Measurements from ENCODE around the gene RTN4R.

Gene RTN4R

DNA sequence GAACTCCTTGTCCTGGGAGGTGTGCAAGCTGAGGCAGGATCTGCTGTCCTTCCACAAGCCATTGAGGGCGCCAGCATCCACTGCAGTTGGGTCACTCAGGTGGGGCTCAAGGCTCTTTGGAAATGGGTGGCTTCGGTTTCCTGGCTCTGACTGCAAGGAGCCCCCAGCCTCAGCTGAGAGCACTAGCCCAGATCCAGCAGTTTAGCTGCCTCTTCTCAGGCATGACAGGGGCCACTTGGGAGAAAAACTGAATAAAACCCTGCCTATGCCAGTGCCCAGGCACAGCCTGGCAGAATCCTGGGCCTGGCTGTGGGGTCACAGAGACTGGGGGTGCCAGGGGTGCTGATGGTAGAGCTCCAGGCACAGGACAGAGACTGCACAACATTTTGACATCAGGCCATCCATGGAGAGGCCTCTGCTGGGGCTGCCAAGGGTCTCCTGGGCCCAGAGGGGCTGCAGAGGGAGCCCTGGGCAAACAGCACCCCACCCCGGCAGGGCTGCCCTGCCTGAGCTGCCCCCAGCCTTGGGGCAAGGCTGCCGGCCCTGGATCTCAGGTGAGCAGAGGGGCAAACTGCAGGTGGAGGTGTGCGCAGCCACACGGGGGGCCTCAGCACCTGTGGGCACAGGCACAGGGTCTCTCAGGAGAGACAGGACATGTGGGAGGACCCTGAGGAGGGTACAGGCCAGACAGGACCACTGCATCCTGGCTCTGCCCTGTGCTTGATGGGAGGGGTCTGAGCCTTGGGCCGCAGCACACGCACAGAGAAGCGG, 28.3 kb downstream of the RTN4R start:
- DNase-seq = no peak

DNA sequence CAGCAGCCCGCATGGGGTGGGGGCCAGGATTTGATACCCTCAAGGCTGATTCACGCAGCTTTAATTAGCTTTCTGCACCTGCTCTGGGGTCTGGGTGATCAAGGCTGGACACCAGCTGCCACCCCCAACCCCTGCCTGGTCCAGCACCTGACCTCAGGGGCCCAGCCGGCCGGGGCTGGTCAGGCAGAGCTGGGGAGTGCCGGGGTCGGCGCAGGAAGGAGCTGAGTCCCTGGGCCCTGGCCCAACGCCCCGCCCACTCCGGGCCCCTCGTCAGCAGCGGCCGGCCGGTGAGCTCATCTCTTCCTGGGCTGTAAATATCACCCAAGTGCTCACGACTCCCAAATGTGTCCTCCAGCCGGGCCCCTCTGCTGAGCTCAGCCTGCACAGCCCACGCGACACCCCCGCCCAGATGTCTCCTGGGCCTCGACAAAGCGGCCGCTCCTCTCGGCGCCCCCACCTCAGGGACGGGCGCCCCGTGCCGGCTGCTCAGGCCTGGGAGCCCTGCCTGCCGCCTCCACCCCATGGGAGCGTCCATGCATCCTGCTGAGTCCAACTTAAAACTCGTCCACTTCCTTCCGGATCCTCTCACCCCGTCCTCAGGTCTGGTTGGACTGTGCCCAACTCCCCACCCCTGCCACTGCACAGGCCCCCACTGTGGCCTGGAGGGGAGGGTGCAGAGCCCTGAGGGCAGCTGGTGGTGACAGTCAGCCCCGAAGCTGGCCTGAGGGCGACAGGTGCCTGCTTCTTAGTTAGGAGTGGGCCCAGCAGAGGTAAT, 29.0 kb downstream of the RTN4R start:
- no peak for DNase-seq

DNA sequence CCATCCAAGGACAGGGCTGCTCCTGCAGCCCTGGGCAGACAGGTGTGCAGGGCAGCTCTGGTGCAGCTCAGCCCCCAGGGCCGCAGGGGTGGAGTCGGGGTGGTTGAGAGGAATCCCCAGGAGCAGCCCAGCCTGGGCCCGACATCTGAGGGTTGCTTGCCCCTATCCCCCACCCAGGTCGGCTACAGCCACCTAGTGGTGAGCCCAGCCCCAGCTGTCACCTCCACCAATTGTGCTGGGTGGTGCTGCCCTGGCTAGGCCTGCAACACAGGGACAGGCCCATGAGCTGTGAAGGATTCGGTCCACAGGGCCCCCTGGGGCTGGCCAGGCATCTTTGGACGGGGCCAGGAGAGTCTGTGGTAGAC, 29.6 kb downstream of the RTN4R start:
- no peak for DNase-seq

DNA sequence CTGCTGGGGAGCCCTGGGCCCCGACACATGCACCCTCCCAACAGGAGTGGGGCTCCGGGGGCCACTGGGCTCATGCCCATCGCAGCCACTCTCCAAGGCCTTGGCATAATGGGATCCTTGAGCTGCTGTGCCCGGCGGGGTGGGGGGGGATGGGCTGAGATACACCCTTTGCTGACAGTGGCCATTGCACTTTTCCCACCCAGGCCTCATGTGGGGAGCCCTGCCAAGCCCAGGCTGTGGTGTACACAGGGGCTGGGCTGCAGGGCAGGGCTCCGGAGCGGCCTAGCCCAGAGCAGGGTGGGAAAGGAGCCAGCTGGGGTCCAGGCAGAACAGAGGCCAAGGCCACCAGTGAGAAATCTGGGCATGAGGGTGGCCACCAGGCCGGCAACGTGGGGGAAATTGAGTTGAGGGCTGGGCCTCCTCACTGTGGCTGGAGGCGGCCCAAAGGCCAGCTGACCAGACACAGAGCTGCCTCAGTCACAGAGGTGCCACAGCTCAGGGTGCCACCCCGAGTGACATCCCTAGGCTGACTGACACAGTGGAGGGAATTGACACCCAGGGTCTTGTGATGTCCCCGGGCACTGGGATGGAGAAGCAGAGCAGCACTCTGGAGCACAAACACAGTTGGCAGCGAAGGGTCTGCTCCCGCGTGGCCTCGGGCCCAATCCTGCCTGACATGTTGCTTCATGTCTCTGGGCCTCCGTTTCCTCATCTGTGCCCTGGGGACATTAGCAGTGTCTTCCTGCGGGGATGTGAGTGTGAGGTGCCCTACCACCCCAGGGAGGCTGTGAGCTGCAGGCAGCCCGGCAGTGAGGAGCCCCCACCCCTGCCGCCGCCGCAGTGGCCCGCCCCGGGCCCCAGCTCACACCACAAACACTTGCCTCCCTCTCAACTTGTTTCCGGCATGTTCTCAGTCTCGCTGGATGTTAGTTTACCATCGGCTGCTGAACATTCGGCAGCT, 30.4 kb downstream of the RTN4R start:
- DNase-seq = no peak

DNA sequence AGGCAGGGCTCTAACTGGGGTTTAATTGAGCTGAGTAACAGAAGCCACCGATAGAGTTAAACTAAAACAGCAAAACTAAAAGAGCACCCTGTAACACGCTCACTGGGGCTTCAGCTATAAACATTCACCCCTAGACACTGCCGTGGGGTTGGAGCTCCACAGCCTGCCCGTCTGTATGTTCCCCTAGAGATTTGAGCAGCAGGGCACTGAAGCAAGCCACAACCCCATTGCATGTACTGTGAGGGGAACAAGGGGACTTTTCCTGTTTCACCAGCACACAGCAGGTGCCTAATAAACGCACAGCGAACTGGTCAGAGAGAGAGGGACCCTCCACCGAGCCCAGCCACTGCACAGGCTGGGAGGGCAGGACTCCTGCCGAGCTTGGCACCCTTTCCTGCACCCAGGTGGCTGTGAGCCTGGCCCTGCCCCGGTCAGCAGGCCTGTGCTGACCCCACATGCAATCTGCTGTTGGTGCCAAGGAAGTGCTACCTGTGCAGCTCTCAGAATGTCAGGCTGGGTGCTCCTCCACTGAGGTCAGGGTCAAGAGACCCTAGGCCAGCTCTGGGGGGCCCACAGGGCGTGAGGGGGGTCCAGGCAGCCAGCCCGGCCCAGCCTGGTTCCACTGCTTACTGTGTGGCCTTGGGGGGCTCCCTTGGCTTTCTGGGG, 31.9 kb downstream of the RTN4R start:
- no peak for DNase-seq

DNA sequence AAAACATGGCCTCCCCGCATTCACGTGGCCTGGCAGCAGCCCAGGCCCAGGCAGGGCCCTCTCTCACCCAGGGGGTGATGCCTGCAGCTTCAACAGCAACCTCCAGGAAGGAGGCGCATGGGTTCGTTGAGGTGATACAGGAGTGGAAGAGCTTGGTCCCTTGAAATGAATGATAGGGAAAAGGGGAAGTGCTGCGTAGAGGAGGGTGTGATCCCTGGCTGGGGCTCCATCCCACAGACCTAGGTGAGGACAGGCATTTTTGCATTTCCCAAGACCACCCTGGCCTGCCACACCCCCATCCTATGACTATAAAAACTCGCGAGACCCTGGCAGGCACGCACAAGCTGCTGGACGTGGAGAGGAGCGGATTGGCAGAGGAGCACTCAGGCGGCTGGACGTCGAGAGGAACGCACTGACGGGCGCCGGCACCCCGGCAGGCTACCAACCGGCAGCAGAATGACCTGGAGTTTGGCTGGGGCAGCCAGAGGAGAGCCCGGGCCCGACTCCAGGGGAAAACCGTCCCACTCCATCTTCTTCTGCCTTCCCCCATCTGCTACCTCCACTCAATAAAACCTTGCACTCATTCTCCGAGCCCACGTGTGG, 32.6 kb downstream of the RTN4R start:
- no peak for DNase-seq

DNA sequence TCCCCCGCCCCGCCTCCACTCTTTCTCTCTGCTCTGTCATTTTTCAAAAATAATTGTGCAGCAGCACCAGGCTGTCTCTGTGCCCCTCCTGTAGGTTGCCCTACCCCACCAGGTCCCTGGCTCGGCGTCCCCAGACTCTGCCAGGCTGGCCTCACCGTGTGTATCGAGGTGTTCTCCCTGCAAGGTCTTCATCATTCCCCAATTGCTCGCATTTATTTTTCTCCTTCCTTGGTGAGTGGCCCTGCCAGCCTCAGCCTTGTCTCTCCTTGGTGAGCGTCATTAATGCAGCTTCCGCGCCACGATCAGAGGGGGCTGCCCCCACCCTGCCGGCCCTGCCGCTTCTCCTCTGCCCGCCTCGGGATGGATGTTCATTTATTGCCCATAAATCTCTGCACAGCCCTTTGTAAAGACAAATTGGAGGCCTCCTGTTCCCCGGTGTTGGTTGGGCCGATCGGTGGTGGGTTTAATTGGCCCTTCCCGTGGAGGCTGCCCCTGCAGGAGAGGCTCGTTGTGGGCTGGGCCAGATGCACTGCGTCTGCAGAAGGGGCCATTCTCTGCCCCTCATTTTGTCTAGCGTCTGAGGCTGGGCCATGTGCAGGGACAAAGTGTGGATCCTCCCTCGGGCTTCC, 33.2 kb downstream of the RTN4R start:
- DNase-seq = no peak

DNA sequence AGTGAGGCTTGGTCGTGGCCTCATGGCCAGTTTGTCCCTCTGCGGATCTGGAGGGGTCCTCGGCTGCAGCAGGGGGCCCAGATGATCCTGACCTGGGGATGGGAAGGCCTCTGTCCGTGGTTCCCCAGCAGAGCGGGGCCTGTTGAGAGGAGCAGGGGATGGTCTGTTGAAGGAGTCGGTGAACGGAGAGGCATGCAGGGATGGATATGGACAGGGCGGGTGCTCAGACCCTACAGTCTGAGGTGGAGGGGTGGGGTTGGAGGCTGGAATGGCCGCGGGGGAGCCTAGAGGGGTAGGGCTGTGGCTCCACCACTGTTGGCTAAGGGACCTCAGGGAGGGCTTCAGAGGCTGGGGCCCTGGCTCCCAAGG, 33.8 kb downstream of the RTN4R start:
- DNase-seq = no peak

DNA sequence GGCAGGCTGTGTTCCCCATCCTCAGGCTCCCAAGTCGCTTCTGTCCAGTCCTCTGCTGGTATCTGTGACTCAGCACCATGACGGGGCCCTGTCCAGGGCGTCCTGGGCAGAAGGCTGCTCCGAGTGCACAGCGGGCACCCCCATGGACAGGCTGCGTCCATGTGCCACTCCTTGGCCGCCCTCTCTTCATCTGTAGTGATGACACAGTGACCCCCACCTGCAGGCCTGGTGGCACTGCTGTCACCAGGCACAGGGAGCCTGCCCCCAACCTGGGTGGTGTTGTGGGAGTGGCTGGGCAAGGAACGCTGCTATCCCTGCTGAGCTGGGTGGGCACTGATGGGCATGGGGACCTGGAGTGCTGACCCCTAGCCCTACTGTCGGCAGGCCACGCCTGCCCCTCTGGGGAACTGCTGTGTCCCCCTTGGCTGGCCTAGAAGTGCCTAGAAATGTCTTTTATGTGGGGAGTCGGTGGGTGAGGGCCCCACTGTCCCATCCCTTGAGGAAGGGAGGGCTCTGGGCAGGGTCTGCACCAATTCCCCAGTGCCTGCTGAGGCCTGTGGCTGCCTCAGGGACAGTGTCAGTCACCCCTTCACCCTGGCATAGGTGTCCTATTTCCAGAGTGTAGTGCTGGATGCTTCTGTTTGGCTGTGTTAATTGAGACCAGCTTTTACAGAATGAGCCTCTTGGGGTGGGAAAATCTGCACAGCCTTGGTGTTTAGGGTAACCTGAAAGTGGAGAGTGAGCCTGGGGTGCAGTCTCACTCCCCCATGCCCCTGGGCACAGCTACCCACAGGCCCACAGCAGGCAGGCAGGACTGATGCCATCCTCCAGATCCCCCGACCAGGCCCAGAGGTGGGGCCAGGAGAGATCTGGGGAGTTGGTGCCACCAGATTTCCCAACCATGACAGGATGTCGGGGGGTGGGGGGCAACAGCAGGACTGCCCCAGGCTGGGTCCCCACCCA, 34.5 kb downstream of the RTN4R start:
- no peak for DNase-seq

DNA sequence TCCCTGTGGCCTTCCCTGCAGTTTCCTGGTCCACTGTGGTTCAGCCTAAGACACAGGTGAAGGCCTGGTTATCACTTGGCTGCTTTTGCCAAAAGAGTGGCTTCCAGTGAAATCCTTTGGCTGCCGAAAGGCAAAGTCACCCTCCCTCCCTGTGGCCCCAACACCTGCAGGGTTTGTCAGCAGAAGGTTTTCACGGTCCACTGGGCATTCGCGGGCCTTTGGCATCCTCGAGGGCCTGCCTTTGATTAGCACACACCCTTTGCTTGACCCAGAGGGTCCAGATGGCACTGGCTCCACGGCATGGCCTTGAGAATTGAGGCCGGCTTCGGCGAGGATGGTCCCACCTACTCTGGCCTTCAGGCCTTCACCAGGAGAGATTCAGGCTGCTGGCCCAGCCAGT, 35.3 kb downstream of the RTN4R start:
- DNase-seq = no peak

DNA sequence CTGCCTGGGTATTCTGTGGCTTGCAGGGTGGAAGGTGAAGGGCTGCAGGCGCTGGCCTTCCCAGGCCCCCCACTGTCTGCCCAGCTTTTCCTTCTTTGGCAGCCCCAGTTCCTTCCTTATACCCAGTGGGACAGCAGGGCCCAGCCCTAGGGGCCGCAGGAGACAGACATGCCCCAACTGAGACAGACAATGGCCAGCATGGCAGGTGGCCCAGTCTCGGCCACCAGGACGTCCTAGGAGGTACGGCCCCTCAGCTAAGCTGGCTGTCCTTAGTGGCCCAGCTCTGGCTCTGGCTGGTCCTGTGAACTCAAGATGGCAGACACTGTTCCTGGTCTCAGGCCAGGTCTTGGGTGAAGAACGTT, 35.9 kb downstream of the RTN4R start:
- no peak for DNase-seq

DNA sequence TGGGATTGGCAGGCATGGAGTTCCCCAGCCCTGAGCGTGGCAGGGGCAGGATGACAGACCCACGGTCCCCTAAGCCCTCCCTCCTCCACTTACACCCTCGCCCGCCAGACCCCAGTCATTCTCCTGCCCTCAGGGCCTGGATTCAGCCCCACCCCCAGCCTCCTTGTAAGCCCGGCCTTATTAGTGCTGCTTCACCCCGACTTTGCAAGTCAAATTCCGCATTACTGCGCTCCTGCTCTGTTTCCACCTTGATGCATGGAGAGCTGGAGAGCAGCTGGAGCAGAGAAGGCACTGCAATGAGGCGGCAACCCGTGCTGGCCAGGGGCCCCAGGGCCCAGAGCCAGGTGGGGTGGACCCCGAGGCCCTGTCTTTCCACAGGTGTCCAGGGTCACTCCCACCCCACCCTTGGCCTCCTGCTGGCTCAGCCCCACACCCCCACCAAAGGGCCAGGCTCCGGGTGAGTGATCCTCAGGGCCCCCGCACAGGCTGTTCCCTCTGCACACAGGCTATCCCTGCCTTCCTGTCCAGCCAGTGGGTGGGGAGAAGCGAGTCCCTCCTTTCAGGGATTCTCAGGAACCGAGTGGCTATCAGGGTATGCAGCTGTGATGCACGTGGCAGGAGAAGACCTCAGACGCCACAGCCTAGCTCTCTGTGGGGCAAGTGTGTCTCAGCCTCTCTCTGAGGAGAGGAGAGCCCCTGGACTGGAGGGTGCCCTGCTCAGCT, 36.4 kb downstream of the RTN4R start:
- no peak for DNase-seq

DNA sequence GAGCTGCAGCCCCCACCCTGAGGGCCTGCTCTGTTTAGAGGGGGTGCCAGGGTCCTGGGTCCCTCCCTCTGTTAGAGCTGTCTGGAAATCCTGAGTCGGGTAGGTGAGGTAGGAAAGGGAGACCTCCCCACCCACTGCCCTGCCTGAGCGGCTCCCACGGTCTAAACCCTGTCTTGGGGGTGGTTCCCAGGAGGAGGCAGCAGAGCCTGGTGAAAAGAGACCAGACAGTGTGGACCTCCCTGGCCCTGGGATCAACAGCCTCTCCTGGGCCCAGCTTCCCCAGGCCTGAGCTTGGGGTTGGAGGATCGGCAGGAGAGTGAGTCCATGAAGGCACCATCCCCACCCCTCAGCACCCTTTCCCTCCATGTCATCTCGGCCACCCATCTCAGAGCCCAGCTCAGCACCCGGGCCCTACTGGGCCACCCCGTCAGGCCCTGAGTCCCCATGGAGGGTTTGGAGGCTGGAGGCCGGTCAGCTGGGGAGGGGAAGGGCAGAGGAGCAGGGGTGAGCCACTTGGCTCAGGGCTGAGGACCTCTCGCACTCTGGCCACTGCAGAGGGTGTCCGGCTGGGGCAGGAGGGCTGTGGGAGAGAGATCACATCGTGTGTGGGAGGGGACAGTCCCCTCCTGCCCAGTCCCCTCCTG, 37.2 kb downstream of the RTN4R start:
- DNase-seq = no peak

DNA sequence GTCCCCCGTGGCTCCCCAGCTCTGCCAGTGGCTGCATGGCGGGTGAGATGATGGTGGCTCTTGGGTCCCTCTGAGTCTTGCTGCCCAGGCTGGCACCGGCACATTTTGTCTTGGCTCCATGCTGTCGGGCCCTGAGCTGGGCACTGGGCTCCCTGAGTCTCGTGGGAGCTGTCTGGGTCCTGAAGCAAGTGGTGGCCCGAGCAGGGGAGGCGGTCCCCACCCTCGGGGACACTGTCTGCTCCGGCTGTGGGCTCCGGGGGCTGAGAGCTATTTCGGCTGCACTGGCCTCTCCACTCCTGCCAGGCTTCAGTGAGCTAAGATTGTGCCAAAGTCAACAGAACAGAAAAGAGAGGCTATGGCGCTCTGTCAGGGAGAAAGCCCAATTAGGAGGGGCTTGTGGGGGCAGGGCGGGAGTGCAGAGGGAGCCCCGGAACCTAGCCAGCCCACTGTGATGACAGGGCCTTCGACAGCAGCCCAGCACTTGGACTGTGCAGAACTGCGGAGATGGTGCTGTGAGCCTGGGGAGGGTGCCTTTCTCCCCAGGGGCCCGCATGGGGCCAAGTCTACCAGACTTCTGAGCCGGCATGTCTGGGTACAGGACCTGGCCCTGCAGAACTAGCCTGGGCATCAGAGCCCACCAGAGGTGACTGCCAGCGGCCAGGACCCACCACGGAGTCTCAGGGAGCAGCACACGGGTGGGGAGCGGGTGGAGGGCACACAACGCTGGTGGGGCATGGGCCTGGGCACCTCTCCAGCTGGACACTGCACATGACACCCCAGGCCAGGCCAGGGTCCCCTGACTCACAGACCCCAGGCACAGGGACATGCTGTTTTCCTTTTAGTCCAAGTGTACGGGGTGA, 38.0 kb downstream of the RTN4R start:
- DNase-seq = no peak

DNA sequence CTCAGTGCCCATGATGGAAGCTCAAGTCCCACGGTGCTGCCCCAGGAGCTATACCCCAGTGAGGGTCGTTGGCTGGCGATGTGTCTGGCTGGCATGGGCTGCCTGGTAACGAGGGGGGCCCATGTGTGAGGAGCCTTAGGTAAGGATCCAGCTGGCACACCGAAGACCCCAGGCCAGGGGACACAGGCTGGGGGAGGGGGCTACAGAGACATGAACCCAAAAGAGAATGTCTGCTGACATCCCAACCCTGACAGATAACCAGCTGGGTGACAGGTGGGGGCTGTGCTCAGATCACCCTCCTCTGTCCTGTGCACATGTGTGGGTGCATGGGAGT, 39.2 kb downstream of the RTN4R start:
- DNase-seq = no peak

DNA sequence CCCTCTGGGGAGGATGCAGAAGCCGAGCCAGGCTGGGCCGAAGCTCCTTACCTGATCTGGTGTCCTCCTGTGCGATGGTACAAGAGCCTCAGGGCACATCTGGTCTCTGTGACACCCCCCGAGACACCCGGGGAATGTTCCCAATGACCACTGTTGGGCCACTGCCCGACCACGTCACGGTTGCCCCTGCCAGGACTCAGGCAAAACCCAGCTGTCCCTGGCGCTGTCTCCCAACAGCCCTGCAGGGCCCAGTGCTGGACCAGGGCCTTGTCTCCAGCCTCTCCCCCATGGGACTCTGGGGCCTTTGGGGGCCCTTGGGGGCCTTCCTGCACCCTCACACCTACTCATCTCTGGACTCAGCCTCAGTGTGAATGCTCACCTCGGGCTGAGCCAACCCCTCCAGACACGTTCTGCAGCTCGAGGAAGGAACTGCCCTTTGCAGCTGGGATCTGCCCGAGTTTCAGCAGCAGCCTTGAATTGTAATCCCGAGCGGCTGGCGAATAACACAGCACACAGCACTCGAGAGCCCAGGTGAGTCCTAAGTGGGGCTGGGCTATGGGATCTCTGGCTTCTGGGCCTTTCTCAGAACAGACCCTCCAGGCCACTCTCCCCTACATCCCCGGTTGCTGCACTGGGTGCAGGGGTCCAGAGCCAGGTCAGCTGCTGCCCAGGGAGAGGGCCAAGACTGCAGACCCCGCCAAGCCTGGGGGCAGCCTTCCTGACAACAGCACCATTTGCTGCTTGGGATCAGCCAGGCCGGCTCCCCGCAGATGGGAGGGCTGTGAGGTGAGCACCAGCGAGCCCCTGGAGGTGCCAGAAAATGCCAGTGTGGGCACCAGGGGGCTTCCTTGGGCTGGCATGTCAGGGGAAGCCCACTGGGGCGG, 39.8 kb downstream of the RTN4R start:
- no peak for DNase-seq

DNA sequence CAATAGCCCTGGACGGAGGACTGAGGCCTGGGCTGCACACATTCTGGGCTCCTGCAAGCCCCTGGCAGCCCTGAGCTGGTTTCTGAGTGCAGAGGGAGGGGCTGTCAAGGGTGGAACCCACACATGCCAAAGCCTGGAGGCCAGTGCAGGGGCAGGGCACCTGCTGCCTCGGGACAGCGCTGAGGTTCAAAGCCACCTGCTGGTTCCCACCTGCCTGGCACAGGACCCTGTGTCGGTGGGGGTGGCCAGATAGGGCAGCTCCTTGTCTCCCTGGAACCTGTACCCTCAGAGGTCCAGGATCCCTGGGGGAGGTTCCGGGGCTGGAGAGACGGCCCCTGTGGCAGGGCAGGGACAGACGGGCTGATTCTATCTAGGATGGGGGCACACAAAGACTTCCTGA, 40.8 kb downstream of the RTN4R start:
- DNase-seq = no peak
